Left ventricle myocardium inferior (tissue), 1 donor: ENCODE results near the gene TEX51. TPM values are rescaled to one million over a fixed set of nuclear protein-coding genes. Genes with fewer than 3 reads are reported as not detected.

Experiments
- DNase-seq: peaks from one replicate; pipeline ENCODE4 v3.0.0-alpha.2; 2020
- H3K27ac ChIP-seq: fragments of 200-600 bp; replicated peaks from 2 replicates; pipeline ENCODE4 v1.8.0; 2021
- H3K27me3 ChIP-seq: fragments of 200-600 bp; 2 replicates; pipeline ENCODE4 v1.8.0; 2021; ENCODE audit warnings: low read depth
- H3K36me3 ChIP-seq: fragments of 200-600 bp; 2 replicates; pipeline ENCODE4 v1.8.0; 2021
- H3K4me1 ChIP-seq: fragments of 200-600 bp; 2 replicates; pipeline ENCODE4 v1.8.0; 2021
- H3K4me3 ChIP-seq: fragments of 200-600 bp; 2 replicates; pipeline ENCODE4 v1.8.0; 2021; ENCODE audit warnings: mild to moderate bottlenecking, moderate library complexity
- H3K9me3 ChIP-seq: fragments of 200-600 bp; replicated peaks from 2 replicates; pipeline ENCODE4 v1.8.0; 2021
- CTCF ChIP-seq: fragments of 200-600 bp; IDR thresholded peaks from 2 replicates; pipeline ENCODE4 v1.8.0; 2021; ENCODE audit warnings: antibody characterized with exemption, mild to moderate bottlenecking, borderline replicate concordance
- intact Hi-C: fragments of 100-400 bp; cut with micrococcal nuclease; formaldehyde crosslinking; loops from one replicate; pipeline ENCODE4 v1.11.0; 2022
- total RNA-seq: library from RNA; stranded (reverse); fragmentation: NEBNext Ultra II Directional; extraction: Animal tissue kit (Norgen Biotek cat#: 25700); gene quantifications from one replicate; pipeline ENCODE4 v1.2.1, GENCODE V29; 2021
- donor health status: DM: no; HTN: yes; CAD: no; lungs with severe emphysema.

The TEX51 gene
- total RNA-seq, 1 donor from 2014 or later: not detected

DNA sequence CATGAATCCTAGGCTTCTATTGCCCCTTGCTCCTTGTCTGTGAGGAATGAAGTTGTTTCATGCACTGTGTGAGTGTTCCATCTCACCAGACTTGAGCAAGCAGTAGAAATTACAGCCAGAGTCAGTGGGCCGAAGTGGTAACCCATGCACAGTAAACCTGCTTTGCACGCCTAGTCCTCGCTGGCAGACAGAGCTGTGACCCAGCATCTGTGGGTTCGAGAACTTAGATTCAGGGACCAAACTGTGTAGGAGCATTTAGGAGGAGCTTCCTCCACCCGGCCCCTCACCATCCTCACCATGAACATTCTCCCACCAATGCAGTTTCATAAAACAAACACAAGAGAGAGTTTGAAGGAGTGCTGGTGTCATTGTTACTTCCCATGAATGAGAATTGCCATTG is 21.6 kb upstream of the TEX51 start:
- no peak overlapping the region for H3K27ac ChIP-seq
- no peak for DNase-seq
- H3K4me3 ChIP-seq: no peak overlapping the region
- H3K4me1 ChIP-seq: no peaks in the 10 kb centered on the region
- TF ChIP-seq CTCF: no peak
- H3K9me3 ChIP-seq: peaks cover 33% of the 10 kb centered on the region
- no peaks in the 10 kb centered on the region for H3K36me3 ChIP-seq
- intact Hi-C loops: no loop called here
- peaks cover 14% of the 10 kb centered on the region for H3K27me3 ChIP-seq

GRCh38 chr2:126877861-126878565 is 20.7 kb upstream of the TEX51 start:
- no peaks in the 10 kb centered on the region for H3K4me1 ChIP-seq
- no peaks in the 10 kb centered on the region for H3K36me3 ChIP-seq
- no peak for DNase-seq
- H3K27me3 ChIP-seq: peaks cover 24% of the 10 kb centered on the region
- intact Hi-C loops: no loop called here
- H3K9me3 ChIP-seq: peaks cover 33% of the 10 kb centered on the region
- no peak overlapping the region for H3K27ac ChIP-seq
- no peak for TF ChIP-seq CTCF
- H3K4me3 ChIP-seq: no peak overlapping the region

GRCh38 chr2:126878601-126879000 is 20.1 kb upstream of the TEX51 start:
- Histone ChIP-seq H3K27ac (no peak overlapping the region), H3K4me1 (no peaks in the 10 kb centered on the region), H3K4me3 (no peak overlapping the region), H3K27me3 (peaks cover 28% of the 10 kb centered on the region), H3K36me3 (no peaks in the 10 kb centered on the region), H3K9me3 (peaks cover 33% of the 10 kb centered on the region)
- no peak for TF ChIP-seq CTCF
- intact Hi-C loops: no loop called here
- DNase-seq: no peak

DNA sequence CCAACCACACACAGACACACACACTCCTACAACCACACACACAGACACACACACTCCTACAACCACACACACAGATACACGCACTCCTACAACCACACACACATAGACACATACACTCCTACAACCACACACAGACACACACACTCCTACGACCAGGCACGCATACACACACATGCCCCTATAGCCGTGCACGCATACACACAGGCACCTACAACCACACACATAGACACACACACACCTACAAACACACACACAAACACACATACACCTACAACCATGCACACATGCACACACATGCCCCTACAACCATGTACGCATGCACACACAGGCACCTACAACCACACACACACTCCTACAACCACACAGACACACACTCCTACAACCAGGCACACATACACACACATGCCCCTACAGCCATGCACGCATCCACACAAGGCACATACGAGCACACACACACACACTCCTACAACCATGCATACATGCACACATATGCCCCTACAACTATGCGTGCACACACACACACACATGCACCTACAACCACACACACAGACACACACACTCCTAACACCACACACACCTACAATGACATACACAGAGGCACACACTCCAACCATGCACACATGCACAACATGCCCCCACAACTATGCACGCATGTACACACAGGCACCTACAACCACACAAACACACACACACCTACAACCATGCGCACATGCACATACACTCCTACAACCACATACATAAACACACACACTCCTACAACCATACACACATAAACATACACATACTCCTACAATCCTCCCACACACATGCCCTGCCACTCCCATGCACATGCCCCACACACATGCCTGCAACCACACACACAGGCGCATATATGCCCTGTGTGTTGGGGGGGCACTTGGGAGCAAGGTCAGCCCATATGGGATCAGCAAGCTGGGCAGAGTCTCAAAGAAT is 19.1 kb upstream of the TEX51 start:
- Histone ChIP-seq H3K27me3 (peaks cover 36% of the 10 kb centered on the region), H3K4me3 (no peak overlapping the region), H3K4me1 (no peaks in the 10 kb centered on the region), H3K36me3 (no peaks in the 10 kb centered on the region), H3K9me3 (peaks cover 27% of the 10 kb centered on the region), H3K27ac (no peak overlapping the region)
- no peak for TF ChIP-seq CTCF
- no peak for DNase-seq
- intact Hi-C loops: no loop called here

GRCh38 chr2:126880324-126880723 is 18.4 kb upstream of the TEX51 start:
- intact Hi-C loops: no loop called here
- Histone ChIP-seq H3K9me3 (peaks cover 20% of the 10 kb centered on the region), H3K27ac (no peak overlapping the region), H3K27me3 (peaks cover 43% of the 10 kb centered on the region), H3K4me1 (no peaks in the 10 kb centered on the region), H3K4me3 (no peak overlapping the region), H3K36me3 (no peaks in the 10 kb centered on the region)
- no peak for TF ChIP-seq CTCF
- DNase-seq: no peak
